Activated T-helper 1 cell treated with anti-CD3 and anti-CD28 coated beads, Interleukin-12 subunit alpha, Interleukin-12 subunit beta, Interleukin-2, Interleukin-4 antibody, amounts not matched to agents 30 ng/mL and 10 ng/mL and 1 ng/mL, durations not matched to agents 14 hours and 24 hours and 36 hours (primary cell): ENCODE data around the gene CELSR3. TPM values are rescaled to one million over a fixed set of nuclear protein-coding genes. Genes with fewer than 3 reads are reported as not detected.

Experiments
- DNase-seq: peaks from one replicate; pipeline ENCODE4 v3.0.0; 2021; ENCODE audit warnings: low spot score
- H3K27ac Mint-ChIP-seq: one replicate; pipeline ENCODE4 v1.8.0; 2021; ENCODE audit warnings: mild to moderate bottlenecking, mixed read lengths
- H3K27me3 Mint-ChIP-seq: one replicate; pipeline ENCODE4 v1.8.0; 2022; ENCODE audit warnings: mild to moderate bottlenecking, moderate library complexity, mixed read lengths; ENCODE audit not compliant: insufficient read depth
- H3K36me3 Mint-ChIP-seq: one replicate; pipeline ENCODE4 v1.8.0; 2021; ENCODE audit warnings: low read depth, mixed read lengths
- H3K4me1 Mint-ChIP-seq: one replicate; pipeline ENCODE4 v1.8.0; 2021; ENCODE audit warnings: low read depth, mixed read lengths
- H3K4me3 Mint-ChIP-seq: one replicate; pipeline ENCODE4 v1.8.0; 2021; ENCODE audit warnings: mild to moderate bottlenecking, moderate library complexity, mixed read lengths
- H3K9me3 Mint-ChIP-seq: one replicate; pipeline ENCODE4 v1.8.0; 2021; ENCODE audit warnings: mixed read lengths
- intact Hi-C: fragments of 100-400 bp; cut with micrococcal nuclease; formaldehyde crosslinking; loops from one replicate; pipeline ENCODE4 v1.15.1; 2024
- total RNA-seq: library from RNA; stranded (reverse); gene quantifications from 2 replicates; pipeline ENCODE4 v1.2.3, GENCODE V29; 2022

CELSR3 gene
- total RNA-seq, 1 donor from 2014 or later = 11.6 TPM

DNA sequence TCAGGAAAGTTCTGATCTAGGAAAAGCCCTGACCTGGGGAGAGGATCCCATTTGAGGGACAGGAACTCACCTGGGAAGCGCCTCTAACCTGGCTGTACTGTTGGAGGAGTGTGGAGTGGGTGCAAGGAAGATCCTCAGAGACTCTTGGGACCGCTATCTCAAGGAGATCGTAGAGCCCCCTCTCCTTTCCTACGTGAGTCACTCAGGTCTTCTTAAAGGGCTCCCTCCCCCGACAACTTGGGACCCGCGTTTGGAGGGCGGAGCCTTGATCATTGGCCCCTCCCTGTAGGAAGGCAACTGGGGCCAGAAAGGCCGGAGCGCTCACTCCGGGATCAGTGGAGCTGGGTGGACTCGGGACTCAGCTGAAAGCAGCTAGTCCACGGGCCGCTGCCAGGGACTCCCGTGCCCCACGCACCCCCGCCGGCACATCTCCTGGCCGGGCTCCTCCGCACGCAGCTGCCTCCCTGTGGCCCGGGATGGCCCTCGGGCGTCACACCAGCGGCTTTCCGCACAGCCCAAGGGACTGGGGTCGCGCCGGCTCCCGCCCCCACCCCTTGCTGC, 27.9 kb downstream of the CELSR3 start:
- H3K27ac Mint-ChIP-seq = no peak overlapping the region
- peak overlapping the region; percentile 89 for H3K4me3 Mint-ChIP-seq
- peak; percentile 44 for DNase-seq
- H3K9me3 Mint-ChIP-seq = no peaks in the 10 kb centered on the region
- H3K36me3 Mint-ChIP-seq = peaks cover 9% of the 10 kb centered on the region
- H3K27me3 Mint-ChIP-seq = no peaks in the 10 kb centered on the region
- H3K4me1 Mint-ChIP-seq = peaks cover 20% of the 10 kb centered on the region
- intact Hi-C loops = loop anchor here (1.0 to 10.0 kb wide), 10 partner anchors 20 to 446 kb away; partner anchors contain the start of genes ATRIP, CDC25A, NME6 and UQCRC1

DNA sequence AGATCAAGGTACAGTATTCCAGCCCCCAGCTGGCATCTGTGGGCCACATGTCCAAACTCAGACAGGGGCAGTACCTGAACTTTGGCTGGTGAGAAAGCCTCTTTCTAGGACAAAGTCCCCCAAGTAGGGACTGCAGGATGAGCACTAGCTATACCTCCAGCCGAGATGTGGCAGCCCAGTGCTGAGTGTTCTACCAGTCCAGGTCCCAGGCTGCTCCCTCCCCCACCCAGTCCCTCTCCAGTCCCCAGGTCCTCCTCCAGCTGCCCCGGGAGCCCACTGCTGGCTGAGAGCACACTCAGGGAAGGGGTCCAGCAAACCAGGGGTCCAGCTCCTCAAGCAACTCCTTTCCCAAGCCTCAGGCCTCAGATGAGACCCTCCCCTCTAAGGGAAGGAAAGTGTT, 28.9 kb downstream of the CELSR3 start:
- DNase-seq = no peak
- Mint-ChIP-seq H3K27ac (no peak overlapping the region), H3K4me1 (peaks cover 20% of the 10 kb centered on the region), H3K9me3 (no peaks in the 10 kb centered on the region), H3K36me3 (peaks cover 9% of the 10 kb centered on the region), H3K4me3 (peak overlapping the region; percentile 89), H3K27me3 (no peaks in the 10 kb centered on the region)
- intact Hi-C loops = loop anchor here (2.0 to 10.0 kb wide), 2 partner anchors 187 to 229 kb away; partner anchors contain the start of gene ATRIP

DNA sequence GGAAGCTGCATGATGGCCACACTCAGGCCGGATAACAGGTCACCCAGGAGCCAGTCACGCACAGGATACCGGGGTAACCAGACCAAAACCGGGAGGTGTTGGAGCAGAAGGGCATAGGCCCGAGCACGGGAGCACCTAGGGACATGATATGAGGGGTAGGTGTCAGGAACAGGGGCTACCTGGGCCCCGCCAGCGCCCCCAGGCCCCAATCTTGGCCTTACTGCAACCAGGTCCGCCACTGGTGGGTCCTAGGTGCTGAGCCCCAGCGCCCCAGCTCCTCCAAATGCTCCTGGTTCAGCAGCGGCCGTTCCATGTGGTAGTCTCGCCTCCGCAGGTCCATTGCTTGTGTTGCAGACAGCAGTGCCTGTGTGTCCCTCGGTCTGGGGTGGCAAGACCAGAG, 29.4 kb downstream of the CELSR3 start:
- intact Hi-C loops = loop anchor here (10.0 kb wide), 1 partner anchor 228 kb away; no protein-coding TSS in a partner anchor
- H3K9me3 Mint-ChIP-seq = no peaks in the 10 kb centered on the region
- no peak for DNase-seq
- no peak overlapping the region for H3K27ac Mint-ChIP-seq
- H3K36me3 Mint-ChIP-seq = peaks cover 9% of the 10 kb centered on the region
- peak overlapping the region; percentile 89 for H3K4me3 Mint-ChIP-seq
- H3K27me3 Mint-ChIP-seq = no peaks in the 10 kb centered on the region
- H3K4me1 Mint-ChIP-seq = peaks cover 20% of the 10 kb centered on the region

DNA sequence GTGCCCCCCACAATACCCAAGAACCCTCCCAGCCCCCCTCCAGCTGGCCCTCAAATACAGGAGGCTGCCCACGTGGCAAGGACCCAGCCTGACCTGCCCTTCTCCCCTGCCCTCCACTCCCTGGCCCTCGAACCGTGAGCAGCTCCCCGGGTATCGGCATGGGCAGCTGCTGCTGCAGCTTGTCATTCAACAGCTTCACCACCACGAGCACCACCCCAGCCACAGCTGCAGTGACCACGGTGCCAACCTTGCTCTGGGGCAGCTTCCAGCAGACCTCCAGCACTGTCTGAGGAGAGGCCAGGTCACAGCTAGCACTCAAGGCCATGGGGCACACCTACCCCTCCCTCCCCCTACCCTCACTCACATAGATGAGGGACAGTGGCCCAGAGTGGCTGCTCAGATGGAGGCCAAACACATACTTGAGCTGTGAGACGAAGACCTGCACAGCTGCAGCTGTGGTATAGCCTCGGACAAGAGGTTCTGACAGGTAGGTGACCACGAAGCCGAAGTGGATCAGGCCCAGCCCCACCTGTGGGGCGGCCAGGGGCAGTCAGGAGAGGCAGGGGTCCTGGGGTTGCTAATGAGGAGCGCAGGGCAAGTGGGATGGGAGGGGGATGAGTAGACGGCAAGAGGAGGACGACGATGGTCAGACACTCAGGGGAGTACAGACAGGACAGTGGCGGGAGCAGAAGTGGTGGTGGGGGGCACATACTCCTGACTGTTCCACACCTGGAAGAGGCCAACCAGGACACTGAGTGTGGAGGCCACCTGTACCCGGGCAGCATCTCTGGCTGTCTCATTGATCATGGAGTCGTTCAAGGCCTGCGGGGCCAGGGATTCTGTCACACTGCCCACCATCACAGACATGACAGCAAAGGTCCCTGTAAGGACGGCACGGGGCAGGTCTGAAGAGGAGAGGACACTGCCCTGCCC, 30.9 kb downstream of the CELSR3 start:
- Mint-ChIP-seq H3K4me1 (peaks cover 20% of the 10 kb centered on the region), H3K9me3 (no peaks in the 10 kb centered on the region), H3K36me3 (peaks cover 16% of the 10 kb centered on the region), H3K4me3 (peak overlapping the region; percentile 51), H3K27me3 (no peaks in the 10 kb centered on the region), H3K27ac (no peak overlapping the region)
- DNase-seq = no peak
- intact Hi-C loops = loop anchor here (10.0 kb wide), 1 partner anchor 227 kb away; no protein-coding TSS in a partner anchor

DNA sequence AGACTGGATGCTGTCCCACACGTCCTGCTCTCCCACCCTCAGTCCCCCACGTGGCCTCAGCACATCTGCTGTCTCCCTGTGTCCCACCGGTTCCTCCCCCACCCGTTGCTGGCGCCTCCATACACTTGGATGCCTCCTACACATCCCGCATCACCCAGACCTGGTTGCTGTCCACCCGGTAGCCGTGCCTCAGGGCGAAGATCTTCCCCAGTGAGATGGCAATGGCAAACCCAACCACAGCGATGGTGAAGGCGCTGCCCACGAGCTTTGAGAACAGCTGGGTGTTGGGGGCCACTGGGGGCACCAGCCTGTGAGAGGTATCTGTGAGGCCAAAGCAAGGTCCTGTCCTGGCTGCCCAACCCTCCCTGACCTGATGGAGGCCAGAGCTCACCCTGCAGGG, 31.9 kb downstream of the CELSR3 start:
- DNase-seq = no peak
- intact Hi-C loops = loop anchor here (10.0 kb wide), 1 partner anchor 226 kb away; no protein-coding TSS in a partner anchor
- Mint-ChIP-seq H3K27ac (no peak overlapping the region), H3K4me1 (peaks cover 15% of the 10 kb centered on the region), H3K9me3 (no peaks in the 10 kb centered on the region), H3K36me3 (peaks cover 17% of the 10 kb centered on the region), H3K27me3 (no peaks in the 10 kb centered on the region), H3K4me3 (no peak overlapping the region)

DNA sequence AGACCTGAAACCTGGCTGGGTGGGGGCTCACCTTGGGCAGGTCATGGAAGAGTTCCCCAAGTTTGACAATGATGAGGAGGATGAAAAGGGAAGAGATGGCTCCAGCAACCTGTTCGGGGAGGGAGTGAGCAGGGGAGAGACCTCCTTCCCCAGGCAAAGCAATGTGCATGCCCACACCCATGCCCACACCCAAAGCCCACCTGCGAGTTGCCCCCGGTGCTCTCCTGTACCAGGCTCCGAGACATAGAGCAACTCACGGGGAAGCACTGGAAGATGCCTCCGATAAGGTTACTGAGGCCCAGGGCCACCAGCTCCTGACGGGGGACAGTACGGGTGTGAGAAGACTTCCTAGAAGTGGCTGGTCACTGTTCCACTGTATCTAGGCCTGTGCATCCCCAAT, 32.3 kb downstream of the CELSR3 start:
- no peak overlapping the region for H3K27ac Mint-ChIP-seq
- no peaks in the 10 kb centered on the region for H3K27me3 Mint-ChIP-seq
- intact Hi-C loops = loop anchor here (10.0 kb wide), 1 partner anchor 226 kb away; no protein-coding TSS in a partner anchor
- no peaks in the 10 kb centered on the region for H3K9me3 Mint-ChIP-seq
- no peak overlapping the region for H3K4me3 Mint-ChIP-seq
- H3K36me3 Mint-ChIP-seq = peaks cover 21% of the 10 kb centered on the region
- no peak for DNase-seq
- H3K4me1 Mint-ChIP-seq = peaks cover 14% of the 10 kb centered on the region

DNA sequence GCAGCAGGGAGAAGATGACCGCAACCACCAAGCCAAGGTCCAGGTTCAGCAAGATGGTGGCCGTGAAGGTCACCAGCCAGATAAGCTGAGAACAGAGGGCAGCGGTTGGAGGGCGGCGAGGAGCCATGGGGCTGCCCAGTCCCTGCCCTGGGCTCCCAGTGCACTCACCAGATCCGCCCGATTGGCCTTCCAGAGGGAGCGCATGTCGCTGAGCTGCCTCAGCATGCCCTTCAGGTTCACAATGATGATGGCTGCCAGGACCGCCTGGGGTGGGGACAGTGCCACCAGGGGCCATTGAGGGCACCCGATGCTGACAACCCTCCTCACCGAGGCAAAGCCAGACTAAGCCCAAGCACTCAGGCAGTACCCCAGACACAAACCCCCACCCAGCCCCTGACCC, 32.8 kb downstream of the CELSR3 start:
- H3K36me3 Mint-ChIP-seq = peaks cover 21% of the 10 kb centered on the region
- no peaks in the 10 kb centered on the region for H3K27me3 Mint-ChIP-seq
- DNase-seq = no peak
- no peaks in the 10 kb centered on the region for H3K9me3 Mint-ChIP-seq
- H3K4me1 Mint-ChIP-seq = peaks cover 15% of the 10 kb centered on the region
- no peak overlapping the region for H3K27ac Mint-ChIP-seq
- intact Hi-C loops = loop anchor here (10.0 kb wide), 1 partner anchor 225 kb away; no protein-coding TSS in a partner anchor
- no peak overlapping the region for H3K4me3 Mint-ChIP-seq

DNA sequence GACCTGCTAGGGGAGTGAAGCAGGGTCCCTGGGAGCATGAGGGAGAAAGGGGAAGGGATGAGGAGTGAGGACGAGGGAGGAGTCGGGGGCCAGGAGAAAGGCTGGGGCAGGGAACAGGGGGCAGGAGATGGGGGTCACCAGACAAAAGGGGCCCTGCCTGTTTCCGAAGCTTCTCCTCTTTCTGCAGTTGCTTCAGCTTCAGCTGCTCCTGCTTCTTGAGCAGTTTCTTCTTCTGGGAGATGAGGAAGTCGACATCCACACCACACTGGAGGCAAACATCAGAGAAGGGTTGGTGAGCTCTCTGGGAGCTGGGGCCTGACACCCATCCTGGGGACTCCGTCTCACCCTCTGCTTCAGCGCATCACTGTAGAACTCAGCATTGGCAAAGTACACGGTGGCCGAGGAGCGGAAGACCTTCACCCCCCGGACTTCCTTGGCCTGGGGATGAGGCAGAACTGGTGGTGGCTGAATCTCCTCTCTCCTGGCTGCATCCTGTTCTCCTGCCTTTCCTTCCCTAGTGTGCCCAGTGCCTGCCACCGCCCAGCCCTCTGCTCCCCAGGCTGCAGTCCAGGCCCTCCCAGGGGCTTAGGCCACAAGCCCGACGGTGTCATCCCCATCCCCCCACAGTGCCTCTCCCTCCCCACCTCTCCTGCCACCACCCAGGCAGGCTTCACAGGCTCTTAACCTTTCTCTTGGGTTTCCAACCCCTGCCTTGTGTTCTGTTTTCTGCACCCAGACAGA, 34.2 kb downstream of the CELSR3 start:
- no peak for DNase-seq
- intact Hi-C loops = no loop called here
- no peak overlapping the region for H3K4me3 Mint-ChIP-seq
- H3K9me3 Mint-ChIP-seq = no peaks in the 10 kb centered on the region
- no peaks in the 10 kb centered on the region for H3K27me3 Mint-ChIP-seq
- peaks cover 24% of the 10 kb centered on the region for H3K36me3 Mint-ChIP-seq
- no peak overlapping the region for H3K27ac Mint-ChIP-seq
- peaks cover 18% of the 10 kb centered on the region for H3K4me1 Mint-ChIP-seq

DNA sequence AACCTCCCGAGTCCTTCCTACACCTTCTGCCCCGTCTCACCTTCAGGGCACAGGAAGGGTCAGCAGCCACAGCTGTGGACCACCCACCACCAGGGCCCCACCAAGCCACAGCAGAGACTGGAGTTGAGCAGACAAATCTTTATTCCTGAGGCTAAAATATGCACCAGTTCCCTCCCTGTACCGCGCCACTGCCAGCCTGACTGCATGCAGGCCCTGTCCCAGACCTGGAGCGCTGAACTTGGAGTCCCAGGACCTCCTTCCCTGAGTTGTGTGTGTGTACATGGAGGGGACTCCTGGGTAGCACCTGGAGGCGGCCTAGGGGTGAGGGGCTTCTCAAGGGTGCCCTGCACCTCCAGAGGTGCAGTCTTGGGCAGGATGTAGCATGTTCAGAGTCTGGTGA, 37.1 kb downstream of the CELSR3 start:
- Mint-ChIP-seq H3K27ac (no peak overlapping the region), H3K4me1 (peaks cover 13% of the 10 kb centered on the region)
- intact Hi-C loops = no loop called here

DNA sequence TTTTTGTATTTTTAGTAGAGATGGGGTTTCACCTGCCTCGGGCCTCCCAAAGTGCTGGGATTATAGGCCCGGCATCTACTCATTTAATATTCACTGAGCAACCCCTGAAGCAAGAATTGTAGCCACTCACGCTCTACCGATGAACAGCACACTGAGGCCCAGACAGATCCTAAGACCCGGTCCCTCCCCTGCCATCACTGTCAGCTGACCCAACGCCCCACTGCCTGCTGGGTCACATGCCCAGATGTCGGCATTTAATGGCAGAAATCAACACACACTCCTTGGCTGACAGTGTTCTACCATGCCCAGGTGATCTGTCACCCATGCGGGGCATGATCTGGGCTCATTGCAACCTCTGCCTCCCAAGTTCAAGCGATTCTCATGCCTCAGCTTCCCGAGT, 37.9 kb downstream of the CELSR3 start:
- Mint-ChIP-seq H3K4me1 (peaks cover 13% of the 10 kb centered on the region), H3K9me3 (no peaks in the 10 kb centered on the region), H3K27ac (peak overlapping the region; percentile 41), H3K36me3 (peaks cover 19% of the 10 kb centered on the region), H3K4me3 (no peak overlapping the region), H3K27me3 (no peaks in the 10 kb centered on the region)
- intact Hi-C loops = no loop called here
- DNase-seq = no peak

More for the DNA sequence above, 37.1 kb downstream of the CELSR3 start:
- Mint-ChIP-seq H3K9me3 (no peaks in the 10 kb centered on the region), H3K36me3 (peaks cover 21% of the 10 kb centered on the region), H3K4me3 (no peak overlapping the region), H3K27me3 (no peaks in the 10 kb centered on the region)
- no peak for DNase-seq

DNA sequence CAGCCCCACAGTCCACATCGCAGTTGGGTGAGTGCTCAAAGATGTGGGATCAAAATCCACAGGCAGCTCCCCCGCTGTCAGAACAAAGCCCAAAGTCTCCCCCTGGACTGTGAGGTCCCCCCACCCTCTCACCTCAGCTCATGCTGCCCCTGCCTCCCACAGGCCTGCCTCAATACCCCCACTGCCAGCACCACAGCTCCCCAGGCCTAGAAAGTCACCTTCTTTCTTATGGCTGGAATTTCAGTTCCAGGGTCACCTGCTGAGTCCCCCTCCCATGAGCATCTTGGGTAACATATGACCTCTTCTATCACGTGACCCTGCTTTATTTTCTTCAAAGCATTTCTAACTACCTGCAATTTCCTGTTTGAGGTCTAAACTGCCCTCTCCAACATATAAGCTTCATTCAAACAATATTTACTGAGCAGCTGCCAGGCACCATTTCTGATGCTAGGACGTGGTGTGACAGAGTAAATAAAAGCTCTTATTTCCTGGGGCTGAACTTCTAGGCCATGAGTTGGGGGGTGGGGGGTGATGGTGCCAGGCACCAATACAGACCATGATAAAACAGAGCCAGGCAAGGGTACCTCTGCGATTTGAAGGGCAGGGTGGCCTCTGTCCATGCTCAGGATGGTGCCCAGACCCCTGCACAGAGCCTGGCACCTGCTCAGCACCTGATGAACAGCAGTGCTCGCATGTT, 38.7 kb downstream of the CELSR3 start:
- Mint-ChIP-seq H3K27me3 (no peaks in the 10 kb centered on the region), H3K27ac (no peak overlapping the region), H3K4me1 (peaks cover 13% of the 10 kb centered on the region), H3K36me3 (peaks cover 19% of the 10 kb centered on the region), H3K9me3 (peaks cover under 1% of the 10 kb centered on the region), H3K4me3 (no peak overlapping the region)
- DNase-seq = no peak
- intact Hi-C loops = no loop called here

DNA sequence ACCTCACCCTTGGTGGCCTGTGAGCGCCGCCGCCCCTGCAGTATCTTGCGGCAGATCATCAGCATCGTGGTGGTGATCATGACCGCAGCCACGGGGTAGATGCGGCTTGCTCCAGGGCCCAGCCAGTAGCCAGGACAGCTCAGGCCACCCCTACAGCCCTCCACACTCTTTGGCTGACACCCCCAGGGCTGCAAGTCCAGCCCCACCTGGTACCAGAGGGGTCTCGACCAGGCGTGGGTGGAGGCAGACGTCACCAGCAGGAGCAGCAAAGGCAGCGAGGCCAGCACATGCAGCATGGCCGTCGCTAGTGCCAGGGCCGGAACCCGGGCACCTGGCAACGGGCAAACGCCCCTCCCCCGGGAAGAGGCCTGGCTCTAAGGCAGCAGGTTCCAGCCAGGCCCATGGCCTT, 41.2 kb downstream of the CELSR3 start, which contains the start of gene TMEM89:
TSS of gene TMEM89 (minus strand) at position 309 of the 409 bp plus-strand sequence. CDS start at position 296, 13 bp downstream.
- Mint-ChIP-seq H3K36me3 (peaks cover 15% of the 10 kb centered on the region), H3K27ac (no peak within 1 kb of the TSS), H3K9me3 (peaks cover 18% of the 10 kb centered on the region), H3K4me3 (no peak within 1 kb of the TSS), H3K4me1 (peaks cover 13% of the 10 kb centered on the region), H3K27me3 (no peaks in the 10 kb centered on the region)
- no peak for DNase-seq
- intact Hi-C loops = no loop called here
